ENCODE measurements around the gene YY1.
"Not testable (repeated sequence)": the region's sequence is repeated elsewhere in the genome, so short reads cannot be mapped to it uniquely, and the experiment has no call there.

YY1 gene

DNA sequence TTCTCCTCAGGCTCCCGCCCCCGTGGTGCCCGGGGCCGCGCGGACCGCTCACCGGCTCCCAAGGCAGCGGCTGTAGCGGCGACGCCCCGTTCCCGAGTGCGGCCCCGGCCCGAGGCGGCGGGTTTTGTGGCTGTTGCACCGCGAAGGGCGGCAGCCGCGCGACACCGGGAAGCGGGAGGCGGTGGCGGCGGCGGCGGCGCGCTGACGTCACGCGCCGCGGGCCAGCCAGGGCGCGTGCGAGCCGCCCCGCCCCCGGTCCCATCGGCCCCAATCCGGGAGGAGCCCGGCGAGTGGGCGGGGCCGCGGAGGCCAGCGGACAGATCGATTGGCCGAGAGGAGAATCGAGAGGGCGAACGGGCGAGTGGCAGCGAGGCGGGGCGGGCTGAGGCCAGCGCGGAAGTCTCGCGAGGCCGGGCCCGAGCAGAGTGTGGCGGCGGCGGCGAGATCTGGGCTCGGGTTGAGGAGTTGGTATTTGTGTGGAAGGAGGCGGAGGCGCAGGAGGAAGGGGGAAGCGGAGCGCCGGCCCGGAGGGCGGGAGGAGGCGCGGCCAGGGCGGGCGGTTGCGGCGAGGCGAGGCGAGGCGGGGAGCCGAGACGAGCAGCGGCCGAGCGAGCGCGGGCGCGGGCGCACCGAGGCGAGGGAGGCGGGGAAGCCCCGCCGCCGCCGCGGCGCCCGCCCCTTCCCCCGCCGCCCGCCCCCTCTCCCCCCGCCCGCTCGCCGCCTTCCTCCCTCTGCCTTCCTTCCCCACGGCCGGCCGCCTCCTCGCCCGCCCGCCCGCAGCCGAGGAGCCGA lies at the start of gene YY1:
Gene YY1 (plus strand): TSS at position 726 of the 792 bp plus-strand sequence. CDS start 101 bp downstream, outside the sequence.
- peak; percentile 99 for DNase-seq (ENCODE audit: low spot score)

- no peak for DNase-seq (ENCODE audit: low spot score)
Observed at GRCh38 chr14:100190126-100190525, 48.8 kb upstream of the YY1 start.

DNA sequence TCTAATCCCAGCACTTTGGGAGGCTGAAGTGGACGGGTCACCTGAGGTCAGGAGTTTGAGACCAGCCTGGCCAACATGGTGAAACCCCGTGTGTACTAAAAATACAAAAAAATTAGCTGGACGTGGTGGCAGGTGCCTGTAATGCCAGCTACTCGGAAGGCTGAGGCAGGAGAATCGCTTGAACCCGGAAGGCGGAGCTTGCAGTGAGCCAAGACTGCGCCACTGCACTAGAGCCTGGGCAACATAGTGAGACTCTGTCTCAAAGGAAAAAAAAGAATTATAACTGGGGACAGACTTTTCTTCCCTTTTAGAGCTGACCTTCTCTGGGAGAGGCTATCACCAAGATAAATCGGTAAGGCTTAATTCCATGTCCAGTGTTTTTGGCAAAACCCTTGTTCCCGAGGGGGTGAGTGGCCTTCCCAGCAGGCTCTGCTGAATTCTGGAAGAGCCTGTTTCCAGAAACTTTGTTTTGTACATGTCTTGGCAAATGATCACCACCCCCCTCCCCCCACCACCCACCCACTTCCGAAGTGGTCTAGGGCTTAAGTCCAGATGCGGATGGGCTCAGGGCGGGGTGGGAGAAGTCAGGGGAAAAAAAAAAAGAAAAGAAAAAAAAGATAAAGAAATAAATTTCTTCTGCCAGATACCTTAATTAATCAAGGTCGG lies 47.2 kb upstream of the YY1 start:
- DNase-seq (ENCODE audit: low spot score) = no peak

GRCh38 chr14:100192250-100192671 lies 46.7 kb upstream of the YY1 start:
- no peak for DNase-seq (ENCODE audit: low spot score)

GRCh38 chr14:100192672-100193416 lies 46.1 kb upstream of the YY1 start:
- DNase-seq (ENCODE audit: low spot score) = peak; percentile 100

- DNase-seq (ENCODE audit: low spot score) = no peak
Observed at GRCh38 chr14:100193417-100194357, 45.3 kb upstream of the YY1 start.

GRCh38 chr14:100199240-100199860 lies 39.6 kb upstream of the YY1 start:
- no peak for DNase-seq (ENCODE audit: low spot score)

GRCh38 chr14:100200311-100200710 lies 38.6 kb upstream of the YY1 start:
- no peak for DNase-seq (ENCODE audit: low spot score)

GRCh38 chr14:100201701-100202100 lies 37.2 kb upstream of the YY1 start:
- DNase-seq (ENCODE audit: low spot score) = no peak

DNA sequence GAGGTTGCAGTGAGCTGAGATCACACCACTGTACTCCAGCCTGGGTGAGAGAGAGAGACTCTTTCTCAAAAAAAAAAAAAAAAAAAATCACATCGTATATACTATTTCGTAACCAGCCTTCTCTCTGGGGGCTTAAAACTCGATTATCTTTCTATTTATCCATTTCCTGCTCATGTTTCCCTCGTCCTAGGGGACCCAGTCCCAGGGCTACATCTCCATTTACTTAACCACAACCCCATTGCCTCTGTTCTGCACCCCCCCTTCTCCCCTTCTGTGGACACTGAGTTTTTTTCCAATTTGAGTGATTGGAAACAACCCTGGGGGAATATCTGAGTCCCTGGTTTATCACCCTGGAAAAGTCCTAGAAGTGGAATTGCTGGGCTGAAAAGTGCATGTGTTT lies 36.2 kb upstream of the YY1 start:
- DNase-seq (ENCODE audit: low spot score) = no peak

GRCh38 chr14:100203146-100203545 lies 35.8 kb upstream of the YY1 start:
- no peak for DNase-seq (ENCODE audit: low spot score)

- no peak for DNase-seq (ENCODE audit: low spot score)
Observed at GRCh38 chr14:100203962-100204834, 34.7 kb upstream of the YY1 start.

- not testable (repeated sequence) for DNase-seq (ENCODE audit: low spot score)
Observed at GRCh38 chr14:100204835-100205167, 34.1 kb upstream of the YY1 start.

GRCh38 chr14:100207588-100207987 lies 31.4 kb upstream of the YY1 start:
- not testable (repeated sequence) for DNase-seq (ENCODE audit: low spot score)

DNA sequence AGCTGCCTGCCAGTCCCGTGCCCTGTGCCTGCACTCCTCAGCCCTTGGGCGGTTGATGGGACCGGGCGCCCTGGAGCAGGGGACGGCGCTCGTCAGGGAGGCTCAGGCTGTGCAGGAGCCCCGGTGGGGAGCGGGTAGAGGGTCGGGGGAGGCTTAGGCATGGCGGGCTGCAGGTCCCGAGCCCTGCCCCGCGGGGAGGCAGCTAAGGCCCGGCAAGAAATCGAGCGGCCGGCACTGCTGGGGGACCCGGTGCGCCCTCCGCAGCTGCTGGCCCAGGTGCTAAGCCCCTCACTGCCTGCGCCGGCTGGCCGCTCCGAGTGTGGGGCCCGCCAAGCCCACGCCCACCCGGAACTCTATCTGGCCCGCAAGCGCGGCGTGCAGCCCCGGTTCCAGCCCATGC lies 30.8 kb upstream of the YY1 start:
- DNase-seq (ENCODE audit: low spot score) = not testable (repeated sequence)

GRCh38 chr14:100211366-100211765 lies 27.6 kb upstream of the YY1 start:
- no peak for DNase-seq (ENCODE audit: low spot score)

DNA sequence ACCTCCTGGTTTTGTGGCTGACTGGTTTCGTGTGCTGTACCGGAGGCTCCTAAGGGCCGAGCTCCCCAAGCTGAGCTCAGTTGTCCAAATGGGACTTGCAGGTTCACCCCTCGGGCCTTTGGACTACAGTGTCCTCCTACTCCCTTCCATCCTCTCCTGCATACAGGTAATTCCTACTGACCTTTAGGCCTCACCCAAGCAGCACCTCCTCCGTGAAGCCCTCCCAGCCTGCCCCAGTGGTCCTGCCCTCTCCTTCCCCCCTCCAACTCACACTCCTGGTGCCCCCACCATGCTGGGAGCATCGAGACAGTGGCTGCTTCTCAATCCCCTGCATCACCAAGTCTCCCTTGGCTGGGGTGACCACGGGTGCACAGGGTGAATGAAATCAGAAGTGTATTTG lies 27.1 kb upstream of the YY1 start:
- no peak for DNase-seq (ENCODE audit: low spot score)

- DNase-seq (ENCODE audit: low spot score) = no peak
Observed at GRCh38 chr14:100212476-100213333, 26.2 kb upstream of the YY1 start.

- no peak for DNase-seq (ENCODE audit: low spot score)
Observed at GRCh38 chr14:100213587-100213955, 25.4 kb upstream of the YY1 start.
